AG04449 (cell line): ENCODE measurements around the gene MRPL23.

ENCODE experiments used
- CTCF ChIA-PET: fragments of 350-600 bp; formaldehyde crosslinking; extraction: SDS; loops from one replicate; lab custom pipeline; 2021; ENCODE audit warnings: antibody characterized with exemption; lab: Yijun Ruan, JAX
- POLR2A ChIA-PET: fragments of 400-600, 350-600 bp; formaldehyde crosslinking; extraction: SDS; loops from one replicate; lab custom pipeline; 2020; ENCODE audit warnings: antibody characterized with exemption, inconsistent platforms; lab: Yijun Ruan, JAX
- DNase-seq: peaks from one replicate; pipeline ENCODE4 v3.0.0-alpha.2; 2010; ENCODE audit warnings: low read depth, low spot score
- H3K4me3 ChIP-seq: 2 replicates; pipeline ENCODE4 v1.5.1; 2011; ENCODE audit warnings: low read depth, mild to moderate bottlenecking, control low read depth, low read length
- CTCF ChIP-seq: IDR thresholded peaks from one replicate; pipeline ENCODE4 v1.5.1; 2011; ENCODE audit warnings: mild to moderate bottlenecking, moderate library complexity, low read length, control low read depth, inconsistent platforms; ENCODE audit not compliant: insufficient read depth; ENCODE audit errors: missing control alignments

MRPL23 gene

GRCh38 chr11:1935156-1936071 lies 11.7 kb upstream of the MRPL23 start:
- ChIA-PET POLR2A (no interaction called here), CTCF (no interaction called here)
- no peak for DNase-seq
- H3K4me3 ChIP-seq, result no peak overlapping the region
- TF ChIP-seq CTCF, result no peak

GRCh38 chr11:1936072-1936780 lies 10.9 kb upstream of the MRPL23 start:
- CTCF ChIA-PET, result interaction anchor here (0.6 kb wide), 1 partner anchor 243 kb away, joined by 3 read pairs; no protein-coding TSS in a partner anchor
- POLR2A ChIA-PET, result no interaction called here
- no peak for DNase-seq

GRCh38 chr11:1936781-1937615 lies 10.1 kb upstream of the MRPL23 start:
- DNase-seq, result no peak
- POLR2A ChIA-PET, result no interaction called here
- TF ChIP-seq CTCF, result no peak
- CTCF ChIA-PET, result interaction anchor here (0.9 kb wide), 1 partner anchor 17 kb away, joined by 3 read pairs; no protein-coding TSS in a partner anchor
- H3K4me3 ChIP-seq, result no peak overlapping the region

More at GRCh38 chr11:1936072-1936780, 10.9 kb upstream of the MRPL23 start:
- no peak overlapping the region for H3K4me3 ChIP-seq
- no peak for TF ChIP-seq CTCF

GRCh38 chr11:1937616-1938342 lies 9.4 kb upstream of the MRPL23 start:
- CTCF ChIA-PET, result interaction anchor here (0.9 kb wide), 1 partner anchor 16 kb away, joined by 3 read pairs; no protein-coding TSS in a partner anchor
- DNase-seq, result no peak
- no peak for TF ChIP-seq CTCF
- POLR2A ChIA-PET, result no interaction called here
- H3K4me3 ChIP-seq, result no peak overlapping the region

- no peak for DNase-seq
- TF ChIP-seq CTCF, result no peak
- ChIA-PET CTCF (interaction anchor here (0.9 kb wide), 1 partner anchor 16 kb away, joined by 3 read pairs; no protein-coding TSS in a partner anchor), POLR2A (no interaction called here)
- no peak overlapping the region for H3K4me3 ChIP-seq
Observed at GRCh38 chr11:1938343-1939005, 8.7 kb upstream of the MRPL23 start.
